ENCODE measurements around the gene SLAIN1.

GRCh38 chr13:77701305-77701704, 3.8 kb downstream of the SLAIN1 start:
- TF ChIP-seq POLR2AphosphoS5 (IDR thresholded peaks at IDR 0.05; ENCODE audit: low read depth, low read length), result no peak
- no peak for TF ChIP-seq POLR2A (IDR thresholded peaks at IDR 0.05; ENCODE audit: low read depth, low read length)
- TF ChIP-seq TAF1 (IDR thresholded peaks at IDR 0.05; ENCODE audit: borderline replicate concordance, low read depth, low read length), result no peak

All from GM12892 (cell line).